RPMI7951 (cell line): ENCODE results near the gene ITGA3. TPM values are rescaled to one million over a fixed set of nuclear protein-coding genes. Genes with fewer than 3 reads are reported as not detected.

Experiments used
- DNase-seq: peaks from one replicate; pipeline ENCODE4 v3.0.0-alpha.2; 2012; ENCODE audit warnings: low read depth
- total RNA-seq: library from RNA; depleted of rRNA; stranded (reverse); fragments of >200 nt; shearing (Covaris generic); gene quantifications from 2 replicates; pipeline ENCODE4 v1.2.3, GENCODE V29; 2014

The ITGA3 gene
- total RNA-seq, 1 experiment from 2014 or later, result 213 TPM

GRCh38 chr17:50093807-50094206 lies 37.9 kb downstream of the ITGA3 start:
- DNase-seq, result no peak

DNA sequence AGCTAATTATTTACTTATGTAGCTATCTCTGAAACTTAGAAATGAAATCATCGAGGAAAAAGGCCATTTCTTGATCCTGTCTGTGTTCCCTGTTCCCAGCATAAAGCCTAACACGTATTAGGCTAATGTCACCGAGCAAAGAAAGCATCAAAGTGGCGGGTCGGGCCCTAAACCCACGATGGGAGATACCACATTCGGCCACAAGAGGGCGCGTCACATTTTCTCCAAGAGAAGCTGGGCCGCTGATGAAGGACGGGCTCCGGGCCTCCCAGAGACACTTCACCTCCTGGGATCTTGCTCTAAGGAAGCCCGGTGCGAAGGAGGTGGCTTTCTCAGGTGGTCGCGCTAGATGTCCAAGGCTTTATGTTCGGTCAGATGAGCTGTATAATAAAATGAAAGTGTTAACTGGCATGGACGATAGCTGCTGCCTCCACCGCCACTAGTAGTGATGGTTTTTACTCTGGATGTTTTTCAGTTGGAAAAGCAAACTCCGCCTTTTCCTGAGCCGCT lies 38.4 kb downstream of the ITGA3 start:
- peak; percentile 78 for DNase-seq

DNA sequence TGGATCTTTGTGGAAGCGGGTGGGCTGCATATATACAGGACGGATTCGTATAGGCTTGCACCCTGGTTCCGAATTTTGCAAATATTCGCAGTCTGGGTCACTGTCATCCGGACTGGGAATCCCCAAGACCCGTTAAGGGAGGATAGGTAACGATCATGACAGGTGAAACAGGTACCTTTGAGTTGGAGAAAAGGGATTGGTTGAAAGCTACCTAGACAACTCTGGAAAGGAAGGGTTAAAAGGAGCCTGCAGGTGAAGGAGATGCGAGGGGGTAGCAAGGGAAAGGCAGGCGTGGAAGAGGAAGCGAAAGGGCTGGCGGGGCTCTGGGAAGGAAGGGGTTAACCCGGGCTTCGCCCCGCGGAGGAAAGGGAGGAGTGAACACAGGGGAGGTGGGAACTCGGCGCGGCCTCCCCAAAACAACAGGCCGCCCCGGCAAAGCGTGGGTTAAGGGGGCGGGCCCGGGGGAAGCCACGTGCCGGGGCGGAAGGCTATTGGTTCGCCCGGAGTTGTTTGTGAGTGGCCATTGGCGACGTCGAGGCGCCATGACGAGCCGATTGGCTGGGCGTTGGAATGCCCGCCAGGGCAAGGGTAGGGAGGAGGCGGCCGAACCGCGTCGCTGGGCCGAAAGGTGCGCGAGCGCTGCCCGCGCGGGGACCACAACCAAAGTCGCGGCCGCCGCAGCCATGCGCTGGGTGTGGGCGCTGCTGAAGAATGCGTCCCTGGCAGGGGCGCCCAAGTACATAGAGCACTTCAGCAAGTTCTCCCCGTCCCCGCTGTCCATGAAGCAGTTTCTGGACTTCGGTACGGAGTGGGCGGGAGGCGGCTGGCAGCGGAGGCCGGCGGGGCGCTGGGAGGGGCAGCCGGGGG lies 39.1 kb downstream of the ITGA3 start, which contains the start of gene PDK2:
Gene PDK2, plus strand, starts transcription at position 599 of the 867 bp plus-strand sequence. Its CDS starts 85 bp downstream, at position 684.
- peak; percentile 92 for DNase-seq

DNA sequence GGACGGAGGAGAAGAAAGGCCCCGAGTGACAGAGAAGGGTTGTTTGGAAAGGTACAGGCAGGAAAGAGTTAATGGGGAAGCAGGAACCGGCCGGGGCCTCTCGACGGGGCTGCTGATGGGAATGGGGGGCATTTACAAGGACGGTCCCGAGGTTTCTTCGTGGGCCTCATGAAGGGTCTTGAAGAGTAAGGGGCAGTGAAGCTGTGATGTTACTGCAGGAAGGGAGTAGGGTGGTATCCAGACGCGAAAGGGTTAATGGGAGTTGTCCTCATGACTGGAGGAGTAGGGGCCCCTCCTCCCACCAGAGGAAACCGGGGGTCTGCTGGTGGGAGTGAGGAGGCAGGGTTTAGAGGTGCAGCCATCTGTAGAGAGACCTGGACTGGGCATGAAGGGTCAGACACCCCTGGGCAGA lies 39.7 kb downstream of the ITGA3 start:
- DNase-seq, result no peak

DNA sequence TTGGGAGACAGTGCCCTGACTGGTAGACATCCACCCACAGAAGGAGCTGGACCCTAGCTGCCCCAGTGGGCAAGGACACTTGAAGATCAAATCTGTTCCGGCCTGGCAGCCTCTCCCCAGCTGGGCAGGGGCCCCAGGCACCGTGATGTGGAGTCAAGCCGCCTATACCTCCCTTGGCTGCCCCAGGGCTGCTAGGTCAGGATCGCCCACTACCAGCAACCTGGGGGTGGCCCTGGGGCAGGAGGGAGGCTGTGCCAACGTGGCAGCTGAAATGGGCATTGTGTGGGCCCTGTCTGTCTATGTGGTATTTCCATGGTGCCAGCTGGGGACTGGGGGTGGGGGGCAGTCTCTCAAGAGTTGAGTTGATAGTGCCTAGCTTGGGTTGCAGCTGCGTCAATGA lies 40.2 kb downstream of the ITGA3 start:
- no peak for DNase-seq

DNA sequence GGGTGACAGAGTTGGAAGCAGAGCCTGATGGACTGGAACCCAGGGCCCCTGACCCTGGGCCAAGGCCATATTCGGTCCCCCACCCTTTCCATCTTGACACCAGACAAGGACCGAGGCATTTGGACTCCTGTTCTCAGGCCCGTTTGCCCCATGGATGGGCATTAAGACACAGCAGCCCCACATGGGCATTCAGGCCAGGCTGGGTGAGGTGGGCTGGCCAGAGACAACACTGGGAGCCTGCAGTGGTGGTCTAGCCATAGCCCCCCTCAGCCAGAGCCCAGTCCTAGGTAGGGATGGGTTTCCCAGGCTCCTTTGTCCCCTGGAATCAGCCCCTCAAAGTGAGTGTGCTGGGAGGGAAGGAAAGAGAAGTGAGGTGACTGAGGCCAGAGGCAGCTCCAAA lies 40.8 kb downstream of the ITGA3 start:
- no peak for DNase-seq

DNA sequence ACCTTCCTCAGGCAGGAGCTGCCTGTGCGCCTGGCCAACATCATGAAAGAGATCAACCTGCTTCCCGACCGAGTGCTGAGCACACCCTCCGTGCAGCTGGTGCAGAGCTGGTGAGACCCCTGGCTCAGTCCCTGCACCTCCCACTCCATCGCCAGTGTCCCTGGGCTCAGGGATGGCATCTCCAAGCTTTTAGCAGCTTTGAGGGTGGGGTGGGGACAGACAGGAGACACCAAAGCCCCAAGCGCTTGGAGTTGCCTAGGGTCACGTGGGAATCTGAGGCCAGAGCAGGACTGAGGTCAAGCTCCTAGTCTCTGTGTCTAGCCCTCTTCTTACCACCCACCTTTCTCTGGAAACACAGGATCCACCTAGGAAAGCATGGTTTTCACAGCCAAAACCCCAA lies 41.5 kb downstream of the ITGA3 start:
- no peak for DNase-seq

GRCh38 chr17:50097926-50098325 lies 42.0 kb downstream of the ITGA3 start:
- no peak for DNase-seq

GRCh38 chr17:50098583-50098982 lies 42.7 kb downstream of the ITGA3 start:
- no peak for DNase-seq

DNA sequence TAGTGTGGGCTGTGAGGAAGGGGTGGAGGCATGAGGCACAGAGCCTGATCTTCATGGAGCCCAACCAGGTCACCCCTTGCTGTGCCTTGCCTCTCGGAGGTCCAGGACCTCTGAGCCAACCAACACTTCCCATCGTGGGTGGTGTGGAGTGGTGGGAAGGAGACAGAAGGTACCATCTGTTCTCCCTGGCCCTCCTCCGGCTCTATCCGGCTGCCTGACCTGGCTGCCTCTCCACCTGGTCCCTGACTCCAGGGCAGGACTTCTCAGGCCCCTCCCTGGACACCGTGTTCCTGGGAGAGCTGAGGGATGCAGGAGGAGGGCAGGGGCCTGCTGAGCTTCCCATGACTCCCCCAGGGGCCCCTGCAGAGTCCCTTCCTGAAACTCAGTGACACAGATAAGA lies 43.1 kb downstream of the ITGA3 start:
- DNase-seq, result no peak

DNA sequence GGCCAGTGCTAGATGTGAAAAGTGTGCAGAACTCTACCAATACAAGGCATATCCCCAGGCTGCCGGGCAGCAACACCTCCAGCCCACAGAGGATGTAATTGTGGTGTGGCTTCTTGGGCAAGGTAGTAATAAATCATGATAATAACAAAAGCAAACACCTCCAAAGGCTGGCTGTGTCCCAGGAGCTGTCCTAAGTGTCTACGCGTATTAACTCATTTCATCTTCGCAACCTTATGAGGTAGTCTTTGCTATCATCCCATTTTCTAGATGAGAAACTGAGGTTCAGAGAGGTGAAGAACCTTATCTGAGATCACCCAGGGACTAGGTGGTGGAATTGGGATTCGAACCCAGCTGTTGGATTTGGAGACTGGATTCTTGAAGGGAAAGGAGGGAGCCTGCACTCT lies 44.6 kb downstream of the ITGA3 start:
- no peak for DNase-seq

- DNase-seq, result no peak
These were observed 45.0 kb downstream of the ITGA3 start for GRCh38 chr17:50100921-50101345.

DNA sequence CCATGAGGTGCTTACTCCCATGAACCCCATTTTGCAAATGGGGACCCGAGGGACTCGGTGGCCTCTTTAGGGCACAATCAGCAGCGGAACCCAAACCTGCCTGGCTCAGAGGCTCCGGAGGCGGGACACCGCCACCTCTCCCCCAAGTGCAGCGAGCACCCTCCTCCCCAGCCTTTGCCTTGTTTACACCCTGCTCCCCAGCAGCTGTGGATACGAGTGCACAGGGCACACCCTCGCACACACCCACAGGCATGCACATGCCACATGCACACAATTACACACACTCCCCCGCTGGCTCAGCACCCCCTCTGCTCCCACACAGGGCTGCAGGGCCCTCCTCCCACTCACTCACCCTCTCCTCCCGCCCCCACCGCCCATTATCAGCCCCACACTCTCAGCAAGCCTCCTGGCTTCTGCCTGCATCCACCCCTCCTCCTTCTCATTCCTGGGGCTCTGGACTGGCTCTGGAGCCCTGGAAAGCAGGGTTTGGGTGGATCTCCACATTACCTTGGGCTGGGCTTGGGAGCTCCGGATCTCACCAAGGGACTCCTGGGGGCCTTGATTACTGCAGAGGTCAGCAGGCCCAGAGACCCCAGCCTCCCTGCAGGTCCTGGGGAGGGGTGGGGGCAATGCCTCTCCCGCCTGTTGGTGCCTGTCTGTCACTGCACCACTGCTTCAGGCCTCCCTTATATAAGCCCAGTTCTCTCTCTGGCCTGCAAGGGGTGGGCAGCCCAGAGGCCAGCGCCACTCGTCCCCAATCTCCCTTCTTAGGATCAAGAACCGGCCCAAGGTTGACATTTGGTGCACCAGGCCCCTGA lies 45.6 kb downstream of the ITGA3 start:
- DNase-seq, result no peak

DNA sequence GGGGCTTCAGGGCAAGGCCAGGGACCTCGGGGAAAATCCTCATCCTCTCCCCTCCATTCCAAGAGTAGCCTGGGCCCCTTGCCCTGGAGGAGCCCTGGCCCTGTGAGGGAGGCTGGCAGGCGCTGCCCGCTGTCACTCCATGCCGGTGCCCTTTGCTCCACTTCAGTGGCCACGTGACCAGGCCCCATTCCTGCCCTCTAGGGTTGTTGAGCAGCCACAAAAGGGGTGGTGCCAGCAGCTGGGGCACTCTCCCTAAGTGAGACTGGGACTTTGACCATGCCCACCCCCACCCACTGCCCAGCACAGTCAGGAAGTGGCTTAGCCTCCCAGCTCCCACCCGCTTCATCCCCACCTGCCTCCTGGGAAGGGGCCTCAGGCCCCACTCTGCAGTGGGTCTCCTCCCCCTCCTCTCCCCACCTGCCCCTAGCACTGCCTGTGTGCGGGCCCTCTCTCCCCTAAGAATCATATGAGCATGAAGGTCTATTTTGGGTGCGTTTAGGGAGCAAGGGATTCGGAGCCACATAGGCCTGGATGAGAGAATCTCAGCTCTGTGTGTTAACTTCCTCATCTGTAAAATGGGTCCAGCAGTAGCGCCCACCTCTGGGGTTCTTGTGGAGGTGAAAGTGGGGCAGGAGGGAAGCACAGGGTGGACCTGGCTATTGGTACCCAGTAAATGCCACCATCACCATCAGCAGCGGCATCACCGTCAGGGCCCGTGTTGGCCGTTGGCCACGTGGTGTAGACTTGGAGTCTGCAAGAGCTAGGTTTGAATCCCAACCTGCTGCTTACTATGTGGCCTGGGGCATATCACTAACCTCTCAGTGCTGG lies 46.5 kb downstream of the ITGA3 start:
- peak; percentile 23 for DNase-seq

- no peak for DNase-seq
These were observed 47.3 kb downstream of the ITGA3 start for GRCh38 chr17:50103252-50103651.

DNA sequence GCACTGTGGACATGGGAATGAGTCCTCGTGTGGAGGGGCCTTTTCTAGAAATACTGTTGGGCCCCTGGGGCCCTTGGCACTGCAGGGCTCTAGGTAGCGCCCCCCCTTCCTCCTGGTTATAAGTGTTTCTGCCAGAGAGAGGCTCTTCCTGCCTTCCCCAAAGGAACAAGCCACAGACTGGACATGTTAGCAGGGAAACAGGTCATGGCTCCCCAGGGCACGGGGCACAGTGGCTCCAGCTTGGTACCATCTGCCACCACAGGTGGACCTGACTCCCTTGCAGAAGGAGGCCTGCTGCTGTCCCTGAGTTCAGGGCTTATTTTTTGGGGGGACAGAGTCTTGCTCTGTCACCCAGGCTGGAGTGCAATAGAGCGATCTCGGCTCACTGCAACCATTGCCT lies 48.0 kb downstream of the ITGA3 start:
- no peak for DNase-seq

GRCh38 chr17:50105811-50106210 lies 49.9 kb downstream of the ITGA3 start:
- no peak for DNase-seq

DNA sequence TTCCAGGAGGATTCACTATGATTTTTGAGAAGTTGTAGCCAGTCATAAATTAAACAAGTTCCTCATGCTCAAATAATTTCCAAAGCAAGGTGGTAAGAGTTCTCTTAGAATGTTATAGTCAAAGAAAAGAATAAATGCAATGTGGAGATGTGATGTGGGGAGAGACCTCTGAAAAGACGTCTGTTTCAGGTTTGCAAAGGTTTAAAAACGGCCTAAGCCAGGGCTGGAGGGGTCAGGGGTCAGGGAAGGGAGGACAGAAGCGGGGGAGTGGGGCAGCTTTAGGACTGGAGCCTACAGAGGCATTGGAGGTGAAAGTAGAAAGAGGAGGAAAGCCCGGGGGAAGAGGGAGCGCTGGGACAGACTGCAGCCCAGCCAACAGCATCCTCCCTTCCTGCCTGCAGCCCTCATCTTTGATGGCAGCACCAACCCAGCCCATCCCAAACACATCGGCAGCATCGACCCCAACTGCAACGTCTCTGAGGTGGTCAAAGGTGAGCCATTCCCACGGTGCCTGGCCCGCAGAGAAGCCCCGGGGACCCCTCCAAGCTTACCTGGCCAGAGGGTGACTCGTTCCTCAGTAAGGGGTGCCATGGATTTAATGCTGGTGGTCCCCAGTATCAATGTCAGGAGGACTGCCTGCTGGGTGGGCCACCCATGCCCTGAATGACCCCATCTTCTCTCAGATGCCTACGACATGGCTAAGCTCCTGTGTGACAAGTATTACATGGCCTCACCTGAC lies 50.7 kb downstream of the ITGA3 start:
- DNase-seq, result no peak

- peak; percentile 52 for DNase-seq
These were observed 52.0 kb downstream of the ITGA3 start for GRCh38 chr17:50107790-50108414.

DNA sequence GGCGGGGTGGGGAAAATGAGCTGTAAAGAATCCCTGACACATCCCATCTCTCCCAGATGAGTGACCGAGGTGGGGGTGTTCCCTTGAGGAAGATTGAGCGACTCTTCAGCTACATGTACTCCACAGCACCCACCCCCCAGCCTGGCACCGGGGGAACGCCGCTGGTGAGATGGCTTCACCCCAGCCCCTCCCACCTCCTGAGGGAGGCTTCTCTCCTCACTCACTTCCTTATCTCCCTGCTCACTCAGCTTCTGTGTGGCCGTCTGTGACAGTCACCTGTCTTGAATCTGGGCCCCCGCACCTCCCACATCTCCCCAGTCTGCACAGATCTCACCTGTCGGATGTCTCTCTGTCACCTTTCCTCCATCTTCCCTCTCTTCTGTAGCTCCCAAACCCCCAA lies 52.6 kb downstream of the ITGA3 start:
- no peak for DNase-seq
